HG03520 (cell line): ENCODE results near the gene OPRM1.
"Not testable (repeated sequence)": the region's sequence is repeated elsewhere in the genome, so short reads cannot be mapped to it uniquely, and the experiment has no call there.

Experiments
- ATAC-seq: cut with Tn5 transposase; IDR thresholded peaks from one replicate; pipeline ENCODE4 v1.9.1; 2021; ENCODE audit warnings: mild to moderate bottlenecking, moderate library complexity; ENCODE audit not compliant: unreplicated experiment

The OPRM1 gene

DNA sequence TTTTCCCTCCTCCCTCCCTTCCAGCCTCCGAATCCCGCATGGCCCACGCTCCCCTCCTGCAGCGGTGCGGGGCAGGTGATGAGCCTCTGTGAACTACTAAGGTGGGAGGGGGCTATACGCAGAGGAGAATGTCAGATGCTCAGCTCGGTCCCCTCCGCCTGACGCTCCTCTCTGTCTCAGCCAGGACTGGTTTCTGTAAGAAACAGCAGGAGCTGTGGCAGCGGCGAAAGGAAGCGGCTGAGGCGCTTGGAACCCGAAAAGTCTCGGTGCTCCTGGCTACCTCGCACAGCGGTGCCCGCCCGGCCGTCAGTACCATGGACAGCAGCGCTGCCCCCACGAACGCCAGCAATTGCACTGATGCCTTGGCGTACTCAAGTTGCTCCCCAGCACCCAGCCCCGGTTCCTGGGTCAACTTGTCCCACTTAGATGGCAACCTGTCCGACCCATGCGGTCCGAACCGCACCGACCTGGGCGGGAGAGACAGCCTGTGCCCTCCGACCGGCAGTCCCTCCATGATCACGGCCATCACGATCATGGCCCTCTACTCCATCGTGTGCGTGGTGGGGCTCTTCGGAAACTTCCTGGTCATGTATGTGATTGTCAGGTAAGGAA, at the start of gene OPRM1:
Gene OPRM1, plus strand, starts transcription at position 10 of the 612 bp plus-strand sequence. Its CDS starts 305 bp downstream, at position 315.
- no peak for ATAC-seq

DNA sequence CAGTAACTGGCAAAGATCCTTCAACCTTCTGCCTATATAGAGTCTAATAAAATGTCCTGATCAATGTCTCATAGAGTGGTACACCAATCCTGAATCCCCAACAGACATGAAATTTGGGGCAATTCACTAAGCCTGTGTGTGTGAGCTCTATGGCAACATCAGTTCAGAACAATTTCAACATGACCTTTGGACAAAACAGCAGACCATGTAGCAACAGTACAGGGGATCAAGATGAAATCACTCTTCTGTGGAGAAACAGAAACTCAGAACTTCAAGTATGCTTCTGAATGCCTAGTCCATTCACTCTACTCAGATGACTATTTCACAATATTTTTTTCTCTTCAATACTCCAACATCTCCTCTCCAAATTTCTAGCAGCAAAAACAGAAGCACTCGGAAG, 49.1 kb upstream of the OPRM1 start:
- no peak for ATAC-seq

DNA sequence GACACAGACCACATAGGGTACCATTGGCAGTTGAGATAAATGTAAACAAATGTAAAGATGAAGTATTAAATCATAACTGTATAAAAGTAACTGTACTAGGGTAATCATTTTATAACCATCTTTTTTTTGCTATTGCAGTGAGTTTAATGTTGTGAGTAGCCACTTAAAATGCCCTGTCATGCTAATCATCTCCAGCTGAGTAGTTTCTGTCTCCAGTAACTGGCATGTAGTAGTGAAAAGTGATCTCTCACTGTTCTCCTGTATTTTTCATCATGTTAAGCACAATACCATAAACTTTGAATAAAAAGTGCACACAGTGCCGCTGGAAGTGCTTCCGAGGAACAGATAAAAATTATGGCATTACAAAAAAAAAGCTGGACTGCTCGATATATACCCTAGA, 45.0 kb upstream of the OPRM1 start:
- ATAC-seq: no peak

DNA sequence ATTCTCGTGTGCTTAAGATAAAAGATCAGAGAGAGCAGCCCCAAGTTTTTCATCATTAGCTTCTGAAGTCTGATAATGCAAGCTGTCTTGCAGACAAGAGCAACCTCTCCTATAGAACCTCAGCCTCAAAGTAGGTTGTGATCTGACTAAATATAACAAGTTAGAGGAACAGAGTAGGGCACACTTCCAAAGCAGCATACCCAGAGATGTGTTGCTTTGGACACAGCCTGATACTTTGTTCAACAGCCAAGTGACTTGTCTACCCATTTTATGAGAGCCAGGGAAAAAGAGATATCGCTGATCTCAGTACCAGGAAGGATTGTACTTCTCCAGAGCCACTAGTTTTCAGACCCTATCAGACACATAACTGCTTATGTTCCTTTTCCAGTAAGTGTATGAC, 44.2 kb upstream of the OPRM1 start:
- ATAC-seq: no peak

DNA sequence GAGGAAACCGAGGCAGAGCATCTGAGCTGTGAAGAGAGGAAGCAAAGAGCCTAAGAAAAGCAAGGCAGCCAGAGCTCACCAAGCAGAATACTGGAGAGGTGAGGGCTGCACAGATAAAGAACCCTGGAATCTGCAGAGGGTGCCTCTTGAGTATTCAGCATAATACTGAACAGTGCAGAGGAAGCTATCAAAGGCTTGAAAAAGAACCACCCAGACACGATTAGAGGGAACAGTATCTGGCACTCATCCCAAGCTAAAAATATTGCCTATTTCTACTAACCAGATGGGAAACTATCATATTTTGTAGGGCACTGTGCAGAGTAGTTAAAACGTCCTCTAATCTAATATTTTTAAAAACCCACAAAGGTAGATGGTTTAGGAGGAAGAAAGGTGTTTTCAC, 41.8 kb upstream of the OPRM1 start:
- no peak for ATAC-seq

DNA sequence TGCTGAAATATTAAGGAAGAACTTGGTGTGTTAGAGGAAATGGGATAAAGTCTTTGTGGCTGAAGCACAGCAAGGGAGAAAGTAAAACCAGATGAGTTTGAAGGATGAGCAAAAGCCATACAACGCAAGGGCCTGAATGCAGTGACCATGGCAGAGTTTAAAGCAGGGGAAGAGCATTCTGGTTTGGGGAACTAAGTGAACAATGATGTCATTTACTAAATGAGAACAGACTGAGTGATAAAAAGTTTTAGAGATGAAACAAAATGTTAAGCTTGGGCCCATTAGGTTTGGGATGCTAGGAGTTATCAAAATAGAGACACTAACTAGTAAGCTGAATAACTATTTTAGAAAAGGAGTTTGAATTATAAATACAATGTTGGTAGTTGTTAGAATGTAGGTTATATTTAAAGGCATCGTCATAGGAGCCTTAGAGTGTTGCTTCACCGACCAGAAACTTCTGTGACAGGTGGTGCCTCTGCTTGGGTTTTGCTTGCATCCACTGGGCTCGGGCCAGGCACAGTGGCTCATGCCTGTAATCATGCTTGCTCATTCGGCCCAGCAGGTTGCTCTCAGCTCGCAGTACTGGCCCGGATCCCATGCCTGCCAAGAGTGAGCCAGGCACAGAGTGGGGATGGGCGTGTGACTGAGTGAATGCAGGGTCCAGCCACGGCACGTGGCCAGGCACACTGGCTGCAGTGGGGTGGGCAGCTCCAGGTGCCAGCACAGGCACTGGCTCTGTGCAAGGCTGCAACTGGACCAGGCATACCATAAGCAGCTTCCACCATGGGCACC, 37.4 kb upstream of the OPRM1 start:
- no peak for ATAC-seq

DNA sequence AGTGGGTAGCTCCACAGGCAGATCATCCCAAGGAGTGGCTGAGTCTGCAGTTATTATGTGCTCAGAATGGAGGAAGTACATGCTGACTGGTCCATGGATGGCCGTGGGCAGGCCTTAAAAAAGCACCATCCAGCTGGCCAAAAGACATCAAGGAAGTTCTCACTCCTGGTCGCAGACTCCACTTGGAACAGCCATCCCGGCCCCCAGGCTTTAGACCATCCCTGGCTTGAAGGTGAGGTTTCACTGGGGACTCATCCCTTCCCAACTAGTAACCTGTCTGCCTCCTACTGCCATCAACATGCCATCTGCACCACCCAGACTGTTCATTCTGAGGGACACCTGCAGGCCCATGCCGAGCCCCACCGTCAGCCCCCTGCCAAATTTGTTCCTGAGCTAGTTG, 36.1 kb upstream of the OPRM1 start:
- ATAC-seq: no peak

DNA sequence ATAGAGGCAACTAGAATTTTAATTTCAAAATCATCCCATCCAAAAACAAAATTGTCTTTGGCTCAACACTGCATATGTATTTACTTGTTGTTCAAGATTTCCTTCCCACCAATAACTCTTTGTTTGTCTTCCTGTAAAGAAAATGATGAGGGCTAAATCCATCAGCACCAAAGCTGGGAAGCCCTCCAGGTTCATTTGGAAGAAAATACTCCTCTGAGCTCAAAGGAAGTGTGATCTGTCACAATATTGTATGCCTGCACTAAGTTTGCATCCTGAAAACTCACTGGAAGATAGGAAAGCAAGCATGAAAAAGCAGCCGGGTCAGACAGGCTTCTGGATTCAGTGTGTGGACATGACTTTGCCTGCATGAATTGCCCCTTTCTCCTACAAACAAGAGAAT, 28.7 kb upstream of the OPRM1 start:
- no peak for ATAC-seq

DNA sequence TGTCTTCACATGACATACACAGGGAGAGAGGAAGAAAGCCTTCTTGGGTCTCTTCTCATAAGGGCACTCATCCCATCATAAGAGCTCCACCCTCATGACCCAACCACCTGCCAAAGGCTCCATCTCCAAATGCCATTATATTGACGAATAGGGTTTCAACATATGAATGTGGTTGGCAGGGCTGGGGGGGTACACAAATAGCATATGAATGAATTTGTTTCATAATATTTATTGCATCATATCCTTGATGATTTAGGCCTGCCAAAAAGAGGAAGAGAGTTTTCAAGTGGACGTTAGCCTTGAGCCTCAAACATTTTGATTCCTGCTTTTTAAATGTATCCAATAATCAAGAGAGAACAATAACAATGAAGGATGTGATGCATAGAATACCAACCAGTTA, 26.2 kb upstream of the OPRM1 start:
- ATAC-seq: no peak

DNA sequence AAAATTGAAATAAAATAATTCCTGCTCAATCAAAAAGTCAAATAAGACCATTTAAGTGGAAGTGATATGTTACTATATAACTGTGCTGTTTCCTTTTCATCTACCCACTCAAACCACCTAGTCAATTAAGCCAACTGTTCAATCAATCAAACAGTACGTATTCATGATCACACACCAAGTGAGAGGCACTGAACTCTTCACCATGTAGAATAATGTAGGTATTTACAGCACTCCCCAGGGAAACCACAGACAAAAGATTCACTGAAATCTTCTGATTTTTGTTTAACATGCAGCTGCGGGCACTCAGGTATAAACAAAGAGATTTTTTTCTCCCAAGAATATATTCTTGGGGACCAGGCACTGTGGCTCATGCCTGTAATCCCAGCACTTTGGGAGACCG, 21.3 kb upstream of the OPRM1 start:
- ATAC-seq: no peak

DNA sequence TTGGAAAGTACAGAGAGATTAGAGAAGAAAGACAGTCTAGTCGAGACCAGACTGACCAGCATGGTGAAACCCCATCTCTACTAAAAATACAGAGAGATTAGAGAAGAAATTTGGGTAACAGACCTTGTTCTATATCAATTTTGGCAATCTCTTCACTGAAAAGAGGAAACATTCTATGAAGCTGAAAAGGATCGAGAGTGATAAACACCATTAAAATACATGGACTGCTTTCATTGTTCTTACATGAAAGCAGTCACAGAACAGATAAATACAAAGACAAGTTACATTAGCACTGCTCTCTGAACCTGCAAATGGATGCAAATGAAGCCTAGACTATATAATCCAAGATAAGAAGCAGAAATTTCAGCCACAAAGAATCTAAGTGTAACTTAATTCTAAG, 8.4 kb upstream of the OPRM1 start:
- ATAC-seq: no peak

DNA sequence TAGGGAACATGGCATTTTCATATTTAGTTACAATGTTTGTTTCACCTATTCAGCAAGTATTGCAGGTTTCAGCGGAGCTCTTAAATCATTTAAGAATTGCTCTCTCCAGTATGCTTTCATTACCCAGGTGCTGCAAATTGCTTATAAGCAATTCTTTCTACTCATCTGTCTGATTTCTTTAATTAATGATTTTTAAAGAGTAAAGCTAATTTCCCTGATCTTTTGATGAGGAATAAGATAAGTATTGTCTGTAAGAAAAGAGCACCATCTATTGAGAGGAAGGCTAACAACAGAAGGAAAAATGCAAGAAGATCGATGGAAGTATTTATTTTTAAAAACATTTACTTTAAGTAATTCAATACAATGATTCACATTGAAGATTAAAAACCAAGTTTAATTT, 2.0 kb downstream of the OPRM1 start:
- no peak for ATAC-seq

DNA sequence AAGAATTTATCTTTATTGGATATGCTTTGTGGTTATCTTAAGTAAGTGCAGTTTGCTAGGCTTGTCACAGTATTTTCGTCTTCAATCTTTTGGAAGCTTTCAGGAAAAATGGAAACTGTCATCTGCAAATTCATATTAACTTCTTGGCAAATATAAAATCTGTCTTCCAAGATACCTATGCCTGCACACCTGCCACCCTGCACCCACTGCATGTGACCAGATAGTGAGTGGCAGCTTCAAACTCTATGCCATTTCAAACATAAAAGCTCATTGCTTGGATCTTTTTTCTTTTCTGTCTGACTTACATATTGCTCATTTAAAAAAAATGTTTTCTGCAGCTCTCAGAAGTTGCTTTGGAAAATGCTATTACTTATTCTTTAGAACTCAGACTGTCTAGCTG, 14.1 kb downstream of the OPRM1 start:
- ATAC-seq: no peak

DNA sequence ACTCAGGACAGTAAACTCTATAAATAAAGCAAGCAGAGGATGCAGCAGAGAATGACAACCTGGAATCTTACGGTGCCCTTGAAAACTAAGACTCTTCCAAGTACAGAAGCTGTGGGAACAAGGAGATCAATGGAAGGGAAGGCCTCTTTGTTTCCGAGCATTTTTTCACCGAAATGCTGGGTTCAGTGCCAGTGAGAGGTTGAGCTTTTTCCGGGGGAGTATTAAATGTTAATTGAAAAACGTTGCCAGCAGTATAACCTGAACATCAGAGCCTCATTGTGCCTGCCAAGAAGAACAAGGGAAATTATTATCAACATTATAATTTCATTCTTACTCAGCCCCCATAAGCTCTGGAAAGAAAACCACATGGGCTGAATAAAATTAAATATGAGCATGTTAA, 17.5 kb downstream of the OPRM1 start:
- no peak for ATAC-seq

DNA sequence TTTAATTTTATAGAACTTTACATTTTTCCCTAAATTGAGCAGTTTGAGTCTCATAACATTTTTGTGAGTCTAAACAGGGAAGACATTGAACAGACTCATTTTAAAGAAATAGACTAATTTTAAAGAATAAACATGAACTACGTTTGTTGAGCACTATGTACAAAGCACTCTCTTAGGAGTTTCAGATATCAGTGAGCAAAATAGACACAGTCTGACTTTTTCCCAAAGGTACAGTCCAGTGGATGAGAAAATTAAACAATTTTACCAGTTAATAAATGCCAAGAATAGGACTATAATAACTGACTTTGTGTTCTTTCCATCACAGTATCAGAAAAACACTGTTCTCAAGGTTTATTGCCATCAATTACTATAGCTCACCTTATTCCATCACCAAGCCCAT, 18.1 kb downstream of the OPRM1 start:
- no peak for ATAC-seq

DNA sequence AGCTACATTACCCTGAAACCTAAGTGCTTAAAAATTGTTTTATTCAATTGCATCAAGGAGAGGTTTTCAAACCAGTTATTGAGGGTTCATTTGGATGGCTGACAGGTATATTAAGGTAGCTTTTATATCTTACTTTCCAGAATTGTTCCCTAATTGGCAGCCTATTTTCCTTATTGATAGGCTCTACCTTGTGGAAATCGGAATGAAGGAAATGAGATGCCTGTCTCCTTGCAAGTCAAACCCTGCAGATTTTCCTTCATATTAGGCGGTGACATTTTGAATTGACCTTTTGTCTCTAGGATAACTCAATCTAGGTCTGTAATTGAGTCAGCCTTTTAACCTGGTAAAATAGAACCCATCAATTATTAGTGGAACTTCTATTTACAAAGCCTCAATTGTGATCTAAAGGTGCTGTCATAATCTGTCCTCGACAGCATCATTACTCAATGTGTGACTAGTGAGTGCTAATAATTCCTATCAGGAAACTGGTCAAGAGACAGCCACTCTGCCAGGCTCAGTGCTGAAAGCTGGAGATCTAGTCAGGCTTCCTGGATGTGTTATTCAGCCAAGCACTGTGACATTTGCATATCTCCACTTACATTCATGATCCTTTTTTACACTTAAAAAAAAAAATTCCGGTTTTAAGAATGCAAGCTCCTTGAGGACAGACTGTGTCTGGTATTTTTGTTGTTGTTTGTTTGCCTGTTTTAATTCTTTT, 20.1 kb downstream of the OPRM1 start:
- no peak for ATAC-seq

DNA sequence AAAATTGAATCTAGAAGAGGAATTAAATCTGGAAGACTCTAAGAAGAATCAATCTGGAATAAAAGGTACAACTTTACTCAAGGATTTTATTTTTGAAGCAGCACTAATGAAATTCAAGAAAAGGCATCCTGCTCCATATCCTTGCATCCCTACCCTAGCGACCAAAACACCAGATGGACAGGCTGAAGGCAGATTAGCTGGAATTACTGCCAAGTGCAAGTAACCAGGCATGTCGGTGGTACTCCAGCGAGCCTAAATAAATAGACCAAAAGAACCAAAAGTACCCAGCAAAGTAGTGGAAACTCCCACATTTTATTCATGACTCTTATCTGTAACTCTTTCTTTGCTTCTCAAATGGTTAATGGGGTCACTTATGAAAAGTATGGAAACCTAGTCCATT, 21.0 kb downstream of the OPRM1 start:
- no peak for ATAC-seq

DNA sequence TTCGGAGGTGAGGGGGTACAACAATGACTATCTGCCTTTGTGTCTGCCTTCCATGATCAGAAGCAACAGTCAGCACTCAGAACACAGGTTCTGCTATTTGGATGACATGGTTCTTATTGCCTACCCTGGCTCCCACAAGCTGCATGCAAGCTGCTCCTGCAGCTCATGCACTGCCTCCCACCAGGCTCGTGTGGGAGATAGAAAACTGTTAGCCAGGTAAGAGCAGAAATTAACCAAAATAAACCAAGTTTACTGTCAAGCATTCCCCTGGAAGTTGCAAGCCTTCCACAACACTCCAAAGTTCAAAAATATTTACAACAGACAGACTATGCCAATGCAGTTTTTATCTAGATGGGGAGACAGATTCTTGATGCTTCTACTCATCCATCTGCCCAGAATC, 31.0 kb downstream of the OPRM1 start:
- ATAC-seq: no peak

DNA sequence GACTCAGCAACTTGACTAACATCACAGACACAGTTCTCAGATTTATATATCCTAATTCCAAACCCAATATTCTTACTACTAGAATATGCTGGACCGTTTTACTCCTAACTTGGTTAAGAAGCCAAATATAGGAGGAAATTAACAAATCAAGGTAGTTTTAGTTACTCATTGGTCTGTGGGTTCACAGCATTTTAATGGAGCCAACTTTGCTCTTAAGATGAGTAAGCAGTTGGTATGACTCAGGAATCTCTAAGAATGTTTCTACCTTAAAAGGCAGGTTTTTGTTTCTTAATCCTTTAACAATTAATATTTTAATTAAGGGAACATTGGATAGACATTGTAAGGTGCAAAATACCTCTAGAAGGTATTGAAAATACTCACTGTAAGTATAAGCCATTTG, 31.6 kb downstream of the OPRM1 start:
- ATAC-seq: no peak

DNA sequence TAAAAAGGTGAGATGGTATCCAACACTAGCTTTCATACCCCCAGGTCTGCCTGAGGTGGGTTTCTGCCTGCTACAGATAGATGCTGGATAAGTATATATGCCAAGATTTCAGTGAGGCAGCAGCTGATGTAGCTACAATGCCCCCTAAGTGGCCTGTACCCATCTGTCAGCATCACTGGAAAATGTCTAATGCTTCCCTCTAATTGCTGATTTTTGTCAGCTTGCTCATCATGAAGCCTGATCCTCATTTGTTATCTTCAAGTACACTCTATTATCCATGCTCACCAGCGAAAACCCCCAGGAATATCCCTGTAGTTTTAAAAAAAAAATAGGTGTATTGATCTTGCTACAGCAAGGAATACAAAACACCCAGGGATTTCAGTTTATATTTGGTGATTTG, 32.2 kb downstream of the OPRM1 start:
- ATAC-seq: no peak

DNA sequence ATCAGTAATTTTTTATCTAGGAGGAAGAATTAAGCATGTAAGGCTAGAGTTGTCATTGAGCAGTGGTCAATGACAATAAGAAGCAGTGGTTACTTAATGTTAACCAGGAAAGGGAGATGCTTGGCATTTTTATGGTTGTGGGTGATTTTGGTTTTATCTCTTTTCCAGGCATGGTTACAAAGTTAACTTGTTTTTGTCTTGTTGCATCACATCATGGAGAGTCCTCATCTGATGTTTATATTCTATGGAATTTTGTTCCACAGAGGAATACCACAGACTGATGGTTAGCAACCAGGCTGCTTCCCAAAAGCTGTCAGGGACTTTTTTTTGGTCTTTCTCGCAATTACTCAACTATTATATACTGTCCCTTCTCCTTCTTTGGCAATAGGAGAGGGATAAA, 32.7 kb downstream of the OPRM1 start:
- ATAC-seq: no peak

DNA sequence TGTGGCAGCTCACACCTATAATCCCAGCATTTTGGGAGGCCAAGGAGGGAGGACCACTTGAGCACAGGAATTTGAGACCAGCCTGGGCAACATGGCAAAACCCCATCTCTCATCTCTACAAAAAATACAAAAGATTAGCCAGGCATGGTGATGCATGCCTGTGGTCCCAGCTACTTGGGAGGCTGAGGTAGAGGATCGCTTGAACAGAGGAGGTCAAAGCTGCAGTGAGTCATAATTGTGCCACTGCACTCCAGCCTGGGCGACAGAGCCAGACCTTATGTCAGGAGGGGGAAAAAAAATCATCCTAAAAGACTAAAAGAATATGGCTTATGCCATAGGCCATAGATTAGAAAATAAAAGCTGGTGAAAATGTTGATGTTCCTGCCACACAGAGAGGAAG, 39.6 kb downstream of the OPRM1 start:
- not testable (repeated sequence) for ATAC-seq
